ENCODE data around the gene OPCML.

- TF ChIP-seq EZH2 (IDR thresholded peaks at IDR 0.05; ENCODE audit: low read length, unreplicated experiment) (no peak), EZH2phosphoT487 (IDR thresholded peaks at IDR 0.05; ENCODE audit: borderline replicate concordance, low read length) (no peak), CTCF (conservative IDR thresholded peaks at IDR 0.05; ENCODE audit: low read depth, low read length) (no peak)
Measured at GRCh38 chr11:133509924-133510697, 22.2 kb downstream of the OPCML start.

Data from PC-3 (cell line).